Muscle layer of colon (tissue), 2 donors: ENCODE results near the gene SMG9.
"Not testable (repeated sequence)": the region's sequence is repeated elsewhere in the genome, so short reads cannot be mapped to it uniquely, and the experiment has no call there.

Source experiments
- H3K27ac ChIP-seq: one replicate; pipeline ENCODE4 v1.7.0; 2013; ENCODE audit warnings: low read depth, mild to moderate bottlenecking, low read length, moderate library complexity
- H3K27me3 ChIP-seq, 2 donors: one replicate each; pipeline ENCODE4 v1.7.0; 2013; ENCODE audit warnings: low read length in 2 of 2, mild to moderate bottlenecking in 2 of 2; ENCODE audit not compliant: insufficient read depth in 2 of 2, control insufficient read depth in 1 of 2
- H3K36me3 ChIP-seq: one replicate; pipeline ENCODE4 v1.7.0; 2013; ENCODE audit warnings: mild to moderate bottlenecking, low read length; ENCODE audit not compliant: insufficient read depth
- H3K4me1 ChIP-seq: one replicate; pipeline ENCODE4 v1.7.0; 2013; ENCODE audit warnings: mild to moderate bottlenecking, low read length; ENCODE audit not compliant: insufficient read depth
- H3K4me3 ChIP-seq, 2 donors: one replicate each; pipeline ENCODE4 v1.7.0; 2013; ENCODE audit warnings: low read length in 2 of 2, low read depth in 1 of 2, mild to moderate bottlenecking in 1 of 2, moderate library complexity in 1 of 2
- H3K9ac ChIP-seq: one replicate; pipeline ENCODE4 v1.7.0; 2013; ENCODE audit warnings: low read length
- H3K9me3 ChIP-seq: one replicate; pipeline ENCODE4 v1.7.0; 2013; ENCODE audit warnings: mild to moderate bottlenecking, low read length
- donor health status: abdominal sarcoma.
- donor health status: Adenocarcinoma of cecum.

SMG9 gene

DNA sequence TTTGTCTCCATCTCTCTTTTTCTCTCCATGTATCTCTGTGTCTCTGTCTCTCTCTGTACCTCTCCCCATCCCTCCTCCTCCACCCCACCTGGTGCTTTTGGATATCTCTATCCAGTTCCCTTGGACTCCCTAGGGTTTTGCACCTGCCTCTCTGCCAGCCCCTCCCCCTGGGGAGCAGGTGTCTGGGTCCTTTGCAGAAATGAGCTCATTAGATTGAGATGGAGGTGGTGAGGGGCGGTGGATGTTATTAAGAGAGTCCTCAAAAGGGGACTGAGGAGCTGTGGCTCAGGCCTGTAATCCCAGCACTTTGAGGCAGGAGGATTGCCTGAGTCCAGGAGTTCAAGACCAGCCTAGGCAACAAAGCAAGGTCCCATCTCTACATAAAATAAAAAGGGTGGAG lies 23.9 kb upstream of the SMG9 start:
- H3K27me3 ChIP-seq = peaks cover 0 to 9% of the 10 kb centered on the region in 2 donors
- H3K36me3 ChIP-seq = no peaks in the 10 kb centered on the region
- H3K4me1 ChIP-seq = peaks cover 5% of the 10 kb centered on the region
- no peak overlapping the region for H3K27ac ChIP-seq
- no peak overlapping the region for H3K4me3 ChIP-seq
- H3K9me3 ChIP-seq = no peaks in the 10 kb centered on the region
- H3K9ac ChIP-seq = no peak overlapping the region

DNA sequence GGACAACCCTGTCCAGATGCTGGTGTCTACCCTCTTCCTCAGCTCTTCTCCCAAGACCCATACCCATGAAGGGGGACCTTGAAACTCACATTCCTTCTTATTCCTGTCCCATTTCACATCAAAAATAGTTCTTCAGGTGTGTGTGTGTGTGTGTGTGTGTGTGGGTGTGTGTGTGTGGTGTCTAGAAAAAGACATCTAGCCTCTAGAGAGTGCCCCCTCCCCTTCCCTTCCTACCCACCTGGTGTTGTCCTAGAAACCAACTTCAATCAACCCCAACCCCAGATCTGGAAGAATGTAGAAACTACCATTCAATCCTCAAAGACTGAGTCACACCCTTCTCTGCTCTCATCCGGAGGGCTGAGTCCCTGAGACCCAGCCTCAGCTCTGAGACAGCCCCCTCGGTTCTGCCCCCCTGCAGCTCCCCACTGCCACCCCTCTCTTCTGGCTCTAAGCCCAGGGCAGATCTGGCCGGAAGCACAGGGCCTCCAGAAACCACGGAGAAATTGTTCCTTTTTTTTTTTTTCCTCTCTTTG lies 22.5 kb upstream of the SMG9 start:
- Histone ChIP-seq H3K4me1 (peaks cover 5% of the 10 kb centered on the region), H3K9me3 (no peaks in the 10 kb centered on the region), H3K27me3 (peaks cover 0 to 9% of the 10 kb centered on the region in 2 donors), H3K27ac (peak overlapping the region; percentile 19), H3K9ac (no peak overlapping the region), H3K36me3 (no peaks in the 10 kb centered on the region), H3K4me3 (no peak overlapping the region)

DNA sequence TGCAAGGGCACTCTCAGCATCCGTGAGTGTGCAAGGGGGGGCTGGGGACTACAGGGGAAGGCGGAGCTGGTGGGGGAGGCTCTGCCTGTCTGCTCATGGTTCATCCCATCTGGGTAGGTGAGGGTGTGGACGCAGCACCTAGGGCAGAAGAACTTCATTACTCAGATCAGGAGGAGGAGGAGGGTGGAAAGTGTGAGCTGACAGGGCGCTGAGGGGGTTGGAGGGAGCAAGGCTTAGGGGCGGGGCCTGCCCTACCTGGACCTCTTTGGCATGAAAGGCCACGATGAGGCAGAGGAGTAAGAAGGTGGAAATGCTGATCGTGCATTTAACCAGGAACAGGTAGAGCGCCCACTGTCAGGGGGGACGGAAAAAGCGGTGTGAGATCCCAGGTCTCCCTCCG lies 21.5 kb upstream of the SMG9 start:
- Histone ChIP-seq H3K4me3 (no peak overlapping the region), H3K36me3 (no peaks in the 10 kb centered on the region), H3K27me3 (peaks cover 0 to 9% of the 10 kb centered on the region in 2 donors), H3K27ac (no peak overlapping the region), H3K9ac (no peak overlapping the region), H3K9me3 (no peaks in the 10 kb centered on the region), H3K4me1 (peaks cover 5% of the 10 kb centered on the region)

DNA sequence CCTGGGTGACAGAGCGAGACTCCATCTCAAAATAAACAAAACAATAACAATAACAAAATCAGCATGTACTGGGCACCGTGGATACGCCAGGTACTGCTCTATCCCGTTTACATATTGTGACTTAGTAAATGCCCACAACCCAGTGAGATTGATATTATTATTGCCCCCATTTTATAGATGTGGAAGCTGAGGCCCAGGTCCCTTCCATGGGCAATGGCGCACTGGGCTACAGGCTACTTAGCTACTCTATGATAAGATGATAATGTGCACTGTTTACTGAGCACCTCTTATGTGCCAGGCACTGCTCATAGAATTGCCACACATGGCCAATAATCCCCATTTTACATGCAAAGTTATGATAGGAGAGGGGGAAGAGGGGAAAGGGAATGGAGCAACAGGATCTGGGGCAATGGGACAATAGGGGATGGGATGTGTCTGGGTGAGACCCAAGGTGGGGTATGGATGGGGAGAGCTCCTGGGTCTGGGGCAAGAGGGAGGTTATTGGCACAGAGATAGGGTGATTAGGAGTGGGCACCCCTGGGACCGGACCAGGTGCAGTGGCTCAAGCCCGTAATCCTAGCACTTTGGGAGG lies 20.6 kb upstream of the SMG9 start:
- Histone ChIP-seq H3K27ac (no peak overlapping the region), H3K4me1 (peaks cover 5% of the 10 kb centered on the region), H3K36me3 (no peaks in the 10 kb centered on the region), H3K9me3 (no peaks in the 10 kb centered on the region), H3K4me3 (no peak overlapping the region), H3K27me3 (peaks cover 0 to 9% of the 10 kb centered on the region in 2 donors), H3K9ac (no peak overlapping the region)

DNA sequence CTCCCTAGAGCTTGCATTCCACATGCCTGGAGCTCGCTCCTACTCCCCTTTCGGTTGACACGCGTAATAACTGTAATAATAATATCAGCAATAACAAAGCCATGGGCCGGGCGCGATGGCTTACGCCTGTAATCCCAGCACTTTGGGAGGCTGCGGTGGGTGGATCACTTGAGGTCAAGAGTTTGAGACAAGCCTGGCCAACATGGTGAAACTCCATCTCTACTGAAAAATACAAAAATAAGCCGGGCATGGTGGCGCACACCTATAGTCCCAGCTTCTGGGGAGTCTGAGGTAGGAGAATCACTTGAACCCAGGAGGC lies 20.1 kb upstream of the SMG9 start:
- H3K9me3 ChIP-seq, H3K27me3 ChIP-seq, H3K27ac ChIP-seq, H3K4me1 ChIP-seq, H3K9ac ChIP-seq, H3K36me3 ChIP-seq: not testable (repeated sequence)
- peak overlapping the region in 1 of 2 donors; percentile 27 for H3K4me3 ChIP-seq

DNA sequence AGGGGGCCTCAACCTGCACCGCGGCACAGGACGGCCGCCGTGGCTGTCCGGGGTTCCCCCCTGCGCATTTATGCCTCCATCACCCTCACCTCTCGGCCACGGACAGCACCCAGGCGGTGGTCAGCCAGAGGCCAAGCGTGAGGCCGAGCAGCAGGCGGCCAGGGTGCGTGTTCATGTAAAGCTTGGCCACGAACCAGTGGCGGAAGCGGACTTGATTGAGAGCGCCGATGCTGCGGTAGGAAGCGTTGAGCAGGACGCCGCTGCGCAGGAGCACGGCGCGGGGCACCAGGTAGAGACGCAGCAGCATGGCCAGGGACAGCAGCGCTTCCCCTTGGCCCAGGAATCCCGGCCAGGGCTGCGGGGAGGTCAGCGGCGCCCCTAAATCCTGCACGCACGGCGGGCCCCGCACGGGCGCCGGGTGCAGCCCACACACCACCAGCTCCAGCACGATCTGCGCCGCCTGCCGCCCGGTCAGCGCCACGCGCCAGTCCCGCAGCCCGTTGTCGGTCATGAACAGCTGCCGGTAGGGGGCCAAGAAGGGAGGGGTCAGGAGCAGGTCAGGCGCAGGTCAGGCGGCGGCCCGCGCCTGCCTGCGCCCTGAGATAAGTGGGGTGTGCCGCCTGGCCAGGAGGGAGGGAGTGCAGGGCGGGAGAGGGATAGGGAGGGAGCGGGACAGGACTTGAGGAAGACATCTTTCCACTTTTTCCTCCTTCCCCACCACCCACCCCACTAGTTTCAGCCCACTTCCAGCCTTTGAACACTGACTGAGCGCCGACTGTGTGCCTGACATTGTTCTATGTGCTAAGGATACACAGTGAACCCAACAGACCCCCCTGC lies 19.6 kb upstream of the SMG9 start:
- peak overlapping the region; percentile 21 to 27 for H3K4me3 ChIP-seq
- no peaks in the 10 kb centered on the region for H3K9me3 ChIP-seq
- peaks cover 5% of the 10 kb centered on the region for H3K4me1 ChIP-seq
- no peak overlapping the region for H3K27ac ChIP-seq
- no peaks in the 10 kb centered on the region for H3K36me3 ChIP-seq
- no peak overlapping the region for H3K9ac ChIP-seq
- peaks cover 0 to 9% of the 10 kb centered on the region in 2 donors for H3K27me3 ChIP-seq

DNA sequence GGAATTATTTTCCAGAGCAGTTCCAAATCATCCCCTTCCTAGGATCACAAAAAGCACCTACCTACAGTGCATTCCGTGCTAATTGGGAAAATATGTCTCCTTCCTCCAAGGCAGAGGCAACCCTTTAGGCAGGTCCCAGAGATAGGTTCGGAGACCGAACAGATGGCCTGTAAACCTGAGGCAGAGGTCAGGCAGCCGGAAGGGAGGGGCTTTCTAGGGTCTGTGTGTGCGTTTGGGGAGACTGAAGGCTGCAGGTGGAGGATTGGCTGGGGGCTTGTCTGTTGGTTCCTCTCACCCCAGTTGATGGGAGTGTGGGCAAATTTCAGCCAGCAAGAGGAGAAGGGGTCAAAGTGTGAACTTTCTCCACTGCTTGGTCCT lies 19.0 kb upstream of the SMG9 start:
- Histone ChIP-seq H3K4me3 (peak overlapping the region in 1 of 2 donors; percentile 27), H3K27ac (no peak overlapping the region), H3K27me3 (peaks cover 0 to 9% of the 10 kb centered on the region in 2 donors), H3K36me3 (no peaks in the 10 kb centered on the region), H3K9ac (no peak overlapping the region), H3K9me3 (no peaks in the 10 kb centered on the region), H3K4me1 (peaks cover 5% of the 10 kb centered on the region)

DNA sequence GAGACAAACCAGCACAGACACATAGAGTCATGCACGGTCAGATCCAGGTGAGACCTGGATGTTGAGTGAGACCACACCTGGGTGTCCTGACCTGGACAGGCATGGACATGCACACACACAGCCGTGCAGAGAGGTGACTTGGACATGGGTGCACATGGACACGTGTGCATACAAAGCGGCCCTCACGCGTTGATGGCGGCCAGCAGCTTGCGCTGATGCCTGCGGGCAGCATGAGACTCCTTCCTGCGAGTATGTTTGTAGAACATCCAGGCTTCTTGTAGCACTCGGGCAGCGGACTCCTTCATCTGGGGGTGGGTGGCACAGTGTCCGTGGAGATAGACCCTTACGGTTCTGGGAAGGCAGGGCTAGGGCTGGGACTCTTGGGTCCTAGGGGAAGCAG lies 14.5 kb upstream of the SMG9 start:
- no peaks in the 10 kb centered on the region for H3K27me3 ChIP-seq
- H3K36me3 ChIP-seq = no peaks in the 10 kb centered on the region
- H3K27ac ChIP-seq = no peak overlapping the region
- no peaks in the 10 kb centered on the region for H3K9me3 ChIP-seq
- no peak overlapping the region for H3K9ac ChIP-seq
- H3K4me1 ChIP-seq = peaks cover 14% of the 10 kb centered on the region
- H3K4me3 ChIP-seq = no peak overlapping the region

DNA sequence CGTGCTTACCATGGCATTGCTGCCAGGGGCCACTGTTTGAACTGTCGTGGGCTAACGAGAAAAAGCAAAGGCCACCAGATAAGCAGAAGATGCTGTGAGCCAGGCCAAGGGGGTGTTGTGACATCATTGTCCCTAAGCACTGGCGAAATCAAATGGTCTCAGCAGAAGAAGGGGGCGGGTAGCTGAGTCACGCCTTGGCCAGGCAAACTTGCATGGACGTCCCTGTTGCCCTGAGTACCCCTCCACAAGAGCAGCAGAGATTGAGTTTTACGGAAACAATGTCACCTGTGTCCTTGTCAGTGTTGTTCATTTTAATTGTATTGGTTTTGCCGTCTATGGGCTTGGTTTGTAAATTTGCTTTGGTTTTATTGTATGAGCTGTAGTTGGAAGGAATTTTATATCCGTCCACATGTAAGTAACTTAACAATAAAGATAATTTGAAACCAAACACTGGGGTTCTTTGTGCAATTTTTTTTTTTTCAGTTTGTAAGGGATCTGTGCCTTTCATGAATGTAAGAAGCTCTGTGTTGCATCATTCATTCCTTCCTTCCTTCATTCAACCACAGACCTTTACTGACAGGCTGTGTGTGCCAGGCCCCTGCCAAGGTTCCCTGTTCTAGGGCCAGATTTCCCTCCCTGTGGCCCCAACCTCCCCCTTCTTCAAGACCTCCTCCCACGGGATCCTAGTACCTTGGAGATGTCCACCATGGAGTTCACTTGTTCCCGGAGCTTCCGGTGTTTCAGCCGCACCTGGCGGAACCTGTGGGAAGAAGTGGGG lies 13.7 kb upstream of the SMG9 start:
- Histone ChIP-seq H3K9me3 (no peaks in the 10 kb centered on the region), H3K27ac (no peak overlapping the region), H3K27me3 (no peaks in the 10 kb centered on the region), H3K4me3 (no peak overlapping the region), H3K9ac (no peak overlapping the region), H3K4me1 (peaks cover 15% of the 10 kb centered on the region), H3K36me3 (no peaks in the 10 kb centered on the region)

DNA sequence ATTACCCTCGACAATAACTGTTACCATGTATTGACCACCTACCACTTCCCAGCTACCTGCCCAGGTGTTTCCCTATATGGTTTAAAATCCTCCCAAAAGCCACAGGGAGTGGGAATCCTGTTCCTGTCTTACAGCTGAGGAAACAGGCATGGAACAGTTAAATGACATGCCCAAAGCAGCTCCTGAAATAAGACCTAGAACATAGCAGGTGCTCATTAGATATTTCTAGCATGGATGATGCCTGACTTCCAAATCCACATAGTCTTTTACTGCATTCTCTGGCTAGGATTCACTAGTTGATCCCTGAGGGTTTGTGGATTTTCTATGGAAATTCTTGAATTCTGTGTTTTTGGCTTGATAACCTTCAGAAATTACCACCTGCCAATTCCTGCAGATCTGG lies 13.1 kb upstream of the SMG9 start:
- Histone ChIP-seq H3K27ac (no peak overlapping the region), H3K4me3 (no peak overlapping the region), H3K36me3 (no peaks in the 10 kb centered on the region), H3K4me1 (peaks cover 19% of the 10 kb centered on the region), H3K9ac (no peak overlapping the region), H3K9me3 (no peaks in the 10 kb centered on the region), H3K27me3 (no peaks in the 10 kb centered on the region)

DNA sequence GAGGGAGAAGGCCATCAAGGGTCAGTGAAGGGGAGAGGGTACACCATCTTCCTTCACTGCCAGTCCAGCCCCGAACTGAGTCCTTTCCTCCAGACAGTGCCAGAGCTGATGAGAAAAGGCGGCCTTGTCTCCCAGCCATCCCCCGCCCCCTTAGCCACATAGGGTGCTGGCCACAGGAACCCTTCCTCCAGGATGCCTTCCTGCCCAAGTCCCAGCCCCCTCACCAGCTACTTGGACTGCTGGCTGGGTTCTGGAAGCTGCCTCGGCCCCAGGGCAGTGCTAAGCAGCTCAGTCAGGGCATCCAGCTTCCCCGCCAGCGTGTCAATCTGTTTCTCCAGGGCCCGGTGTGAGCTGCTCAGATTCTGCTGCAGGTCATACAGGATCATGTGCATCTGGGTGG lies 12.6 kb upstream of the SMG9 start:
- Histone ChIP-seq H3K9me3 (no peaks in the 10 kb centered on the region), H3K9ac (no peak overlapping the region), H3K4me1 (peaks cover 19% of the 10 kb centered on the region), H3K36me3 (no peaks in the 10 kb centered on the region), H3K4me3 (no peak overlapping the region), H3K27ac (no peak overlapping the region), H3K27me3 (no peaks in the 10 kb centered on the region)
